NB4 (cell line): ENCODE results near the gene TCERG1L.

Experiments used
- MYC ChIP-seq: IDR thresholded peaks from 2 replicates; pipeline ENCODE4 v1.6.1; 2011; ENCODE audit warnings: low read depth, low read length
- POLR2A ChIP-seq: IDR thresholded peaks from 2 replicates; pipeline ENCODE4 v1.6.1; 2011; ENCODE audit warnings: mild to moderate bottlenecking; ENCODE audit not compliant: insufficient read length; ENCODE audit errors: extremely low read depth
- TF ChIP-seq, protein P1 (sequence below): IDR thresholded peaks from one replicate; pipeline ENCODE4 v1.5.1; 2012; ENCODE audit warnings: low read depth, low read length
- TF ChIP-seq, protein P2 (sequence below): IDR thresholded peaks from 2 replicates; pipeline ENCODE4 v1.6.1; 2011; ENCODE audit warnings: low read depth, low read length

DNA sequence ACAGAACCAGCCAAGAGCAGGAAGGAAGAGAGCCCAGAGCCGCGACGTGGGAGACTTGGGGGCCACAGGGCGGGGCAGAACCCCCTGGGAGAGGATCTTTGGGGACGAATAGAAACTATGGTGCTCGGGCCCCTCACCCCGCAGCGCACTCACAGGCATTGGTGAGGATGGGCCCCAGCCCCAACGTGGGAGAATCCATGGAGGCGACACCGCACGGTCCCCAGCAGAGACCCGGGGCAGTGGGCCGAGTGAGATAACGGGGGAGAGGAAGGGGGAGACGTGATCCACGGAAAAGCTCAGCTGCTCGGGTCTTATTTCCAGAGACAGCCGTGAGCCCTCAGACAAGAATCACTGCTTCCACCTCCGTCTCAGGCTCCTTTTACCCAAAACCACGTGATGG lies 222.4 kb downstream of the TCERG1L start:
- TF ChIP-seq, protein P1, sequence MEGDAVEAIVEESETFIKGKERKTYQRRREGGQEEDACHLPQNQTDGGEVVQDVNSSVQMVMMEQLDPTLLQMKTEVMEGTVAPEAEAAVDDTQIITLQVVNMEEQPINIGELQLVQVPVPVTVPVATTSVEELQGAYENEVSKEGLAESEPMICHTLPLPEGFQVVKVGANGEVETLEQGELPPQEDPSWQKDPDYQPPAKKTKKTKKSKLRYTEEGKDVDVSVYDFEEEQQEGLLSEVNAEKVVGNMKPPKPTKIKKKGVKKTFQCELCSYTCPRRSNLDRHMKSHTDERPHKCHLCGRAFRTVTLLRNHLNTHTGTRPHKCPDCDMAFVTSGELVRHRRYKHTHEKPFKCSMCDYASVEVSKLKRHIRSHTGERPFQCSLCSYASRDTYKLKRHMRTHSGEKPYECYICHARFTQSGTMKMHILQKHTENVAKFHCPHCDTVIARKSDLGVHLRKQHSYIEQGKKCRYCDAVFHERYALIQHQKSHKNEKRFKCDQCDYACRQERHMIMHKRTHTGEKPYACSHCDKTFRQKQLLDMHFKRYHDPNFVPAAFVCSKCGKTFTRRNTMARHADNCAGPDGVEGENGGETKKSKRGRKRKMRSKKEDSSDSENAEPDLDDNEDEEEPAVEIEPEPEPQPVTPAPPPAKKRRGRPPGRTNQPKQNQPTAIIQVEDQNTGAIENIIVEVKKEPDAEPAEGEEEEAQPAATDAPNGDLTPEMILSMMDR, result no peak
- TF ChIP-seq, protein P2, sequence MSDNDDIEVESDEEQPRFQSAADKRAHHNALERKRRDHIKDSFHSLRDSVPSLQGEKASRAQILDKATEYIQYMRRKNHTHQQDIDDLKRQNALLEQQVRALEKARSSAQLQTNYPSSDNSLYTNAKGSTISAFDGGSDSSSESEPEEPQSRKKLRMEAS, result no peak
- TF ChIP-seq MYC (no peak), POLR2A (no peak)
